GM23338 (cell line): ENCODE data around the gene LY6G6D. TPM values are rescaled to one million over a fixed set of nuclear protein-coding genes. Genes with fewer than 3 reads are reported as not detected.

Experiments
- ATAC-seq: fragments of 200-7000 bp; cut with Tn5 transposase; 3 replicates; pipeline ENCODE4 v1.9.1; 2020
- DNase-seq: peaks from one replicate; pipeline ENCODE4 v3.0.0-alpha.2; 2015; ENCODE audit warnings: low spot score
- H2AFZ ChIP-seq: fragments of 200-600 bp; sonication (generic); 2 replicates; pipeline ENCODE4 v1.8.0; 2016; ENCODE audit warnings: antibody characterized with exemption, mild to moderate bottlenecking, moderate library complexity
- H3F3A ChIP-seq: fragments of 200-600 bp; sonication (generic); replicated peaks from 2 replicates; pipeline ENCODE4 v1.8.0; 2017; ENCODE audit warnings: antibody characterized with exemption, mixed run types, low read depth
- H3K27ac ChIP-seq: fragments of 200-600 bp; sonication (generic); 2 replicates; pipeline ENCODE4 v1.6.1; 2016; ENCODE audit warnings: low read depth
- H3K27me3 ChIP-seq: fragments of 200-600 bp; sonication (generic); 2 replicates; pipeline ENCODE4 v1.8.0; 2016; ENCODE audit warnings: mild to moderate bottlenecking, mixed run types, moderate library complexity; ENCODE audit not compliant: insufficient read depth
- H3K36me3 ChIP-seq: fragments of 200-600 bp; sonication (generic); 2 replicates; pipeline ENCODE4 v1.8.0; 2016; ENCODE audit warnings: mild to moderate bottlenecking; ENCODE audit not compliant: insufficient read depth
- H3K4me1 ChIP-seq: fragments of 200-600 bp; sonication (generic); 2 replicates; pipeline ENCODE4 v1.8.0; 2016; ENCODE audit warnings: mild to moderate bottlenecking, moderate library complexity; ENCODE audit not compliant: insufficient read depth
- H3K4me2 ChIP-seq: fragments of 200-600 bp; sonication (generic); 2 replicates; pipeline ENCODE4 v1.7.1; 2017; ENCODE audit warnings: mixed run types
- H3K4me3 ChIP-seq: fragments of 200-600 bp; sonication (generic); 2 replicates; pipeline ENCODE4 v1.6.1; 2016; ENCODE audit warnings: mixed run types
- H3K79me2 ChIP-seq: fragments of 200-600 bp; sonication (generic); replicated peaks from 2 replicates; pipeline ENCODE4 v1.8.0; 2017; ENCODE audit warnings: mild to moderate bottlenecking; ENCODE audit not compliant: insufficient read depth
- H3K9me2 ChIP-seq: fragments of 200-600 bp; sonication (generic); 2 replicates; pipeline ENCODE4 v1.8.0; 2017; ENCODE audit not compliant: insufficient read depth
- H4K20me1 ChIP-seq: fragments of 200-600 bp; sonication (generic); replicated peaks from 2 replicates; pipeline ENCODE4 v1.8.0; 2017; ENCODE audit warnings: mild to moderate bottlenecking; ENCODE audit not compliant: insufficient read depth
- H3K27ac Mint-ChIP-seq: 2 replicates; pipeline ENCODE4 v1.8.0; 2020; ENCODE audit warnings: inconsistent platforms, mild to moderate bottlenecking, moderate library complexity, mixed read lengths
- H3K27me3 Mint-ChIP-seq: 3 replicates; pipeline ENCODE4 v1.8.0; 2022; ENCODE audit warnings: low read depth, mild to moderate bottlenecking, moderate library complexity, mixed read lengths, inconsistent platforms; ENCODE audit not compliant: insufficient read depth, poor library complexity
- H3K36me3 Mint-ChIP-seq: 3 replicates; pipeline ENCODE4 v1.8.0; 2021; ENCODE audit warnings: low read depth, mild to moderate bottlenecking, inconsistent platforms, moderate library complexity, mixed read lengths
- H3K4me1 Mint-ChIP-seq: 3 replicates; pipeline ENCODE4 v1.8.0; 2020; ENCODE audit warnings: mild to moderate bottlenecking, inconsistent platforms, mixed read lengths
- H3K4me3 Mint-ChIP-seq: 3 replicates; pipeline ENCODE4 v1.8.0; 2021; ENCODE audit warnings: moderate library complexity, mild to moderate bottlenecking, inconsistent platforms, mixed read lengths
- H3K9me3 Mint-ChIP-seq: 3 replicates; pipeline ENCODE4 v1.8.0; 2020; ENCODE audit warnings: moderate library complexity, mild to moderate bottlenecking, inconsistent platforms, mixed read lengths
- CREB1 ChIP-seq: fragments of 250-450 bp; sonication (Bioruptor Pico); IDR thresholded peaks from 2 replicates; pipeline ENCODE4 v1.5.0; 2020; ENCODE audit warnings: low read depth, mild to moderate bottlenecking, moderate library complexity
- CTCF ChIP-seq, 2 experiments: fragments of 200-600 bp in 1 of 2; sonication (generic) in 1 of 2; conservative IDR thresholded peaks; 2 replicates each; pipeline versions ENCODE4 v1.5.1 to v1.6.1; 2016 to 2017; ENCODE audit warnings: antibody characterized with exemption in 2 of 2, low read depth in 2 of 2, mild to moderate bottlenecking in 2 of 2, moderate library complexity in 1 of 2
- ETS1 ChIP-seq: IDR thresholded peaks from 2 replicates; pipeline ENCODE4 v1.6.1; 2016; ENCODE audit warnings: antibody characterized with exemption
- EZH2 ChIP-seq: fragments of 200-600 bp; sonication (generic); IDR thresholded peaks from one replicate; pipeline ENCODE4 v1.8.0; 2017; ENCODE audit warnings: antibody characterized with exemption, mild to moderate bottlenecking, low read depth; ENCODE audit not compliant: unreplicated experiment
- EZH2phosphoT487 ChIP-seq: fragments of 200-600 bp; sonication (generic); IDR thresholded peaks from one replicate; pipeline ENCODE4 v1.8.1; 2018; ENCODE audit warnings: antibody characterized with exemption; ENCODE audit not compliant: unreplicated experiment
- NANOG ChIP-seq: IDR thresholded peaks from 2 replicates; pipeline ENCODE4 v1.6.1; 2016; ENCODE audit warnings: antibody characterized with exemption, borderline replicate concordance
- POLR2AphosphoS5 ChIP-seq: IDR thresholded peaks from 2 replicates; pipeline ENCODE4 v1.6.1; 2016; ENCODE audit warnings: antibody characterized with exemption, low read depth
- ZNF114 ChIP-seq: fragments of 250-450 bp; sonication (Bioruptor Pico); IDR thresholded peaks from 2 replicates; pipeline ENCODE4 v1.5.0; 2020; ENCODE audit warnings: mild to moderate bottlenecking, moderate library complexity
- ZNF331 ChIP-seq: fragments of 250-450 bp; sonication (Bioruptor Pico); IDR thresholded peaks from 2 replicates; pipeline ENCODE4 v1.5.0; 2020; ENCODE audit warnings: low read depth, mild to moderate bottlenecking, moderate library complexity
- ZNF462 ChIP-seq: fragments of 250-450 bp; sonication (Bioruptor Pico); IDR thresholded peaks from 2 replicates; pipeline ENCODE4 v1.5.0; 2020; ENCODE audit warnings: mild to moderate bottlenecking, moderate library complexity
- polyA plus RNA-seq: library from polyadenylated mRNA; unstranded; fragments of >200 nt; fragmentation: Nextera tagmentation; extraction: Ambion mirVana; gene quantifications from 2 replicates; pipeline ENCODE4 v1.2.1, GENCODE V29; 2016
- total RNA-seq: library from RNA; depleted of rRNA; stranded (reverse); fragments of >200 nt; shearing (Covaris generic); gene quantifications from 2 replicates; pipeline ENCODE4 v1.2.3, GENCODE V29; 2014

The LY6G6D gene
- total and polyA plus RNA-seq, 2 experiments from 2014 or later, result not detected

GRCh38 chr6:31744422-31744821 lies 29.3 kb downstream of the LY6G6D start (continued):
- TF ChIP-seq ZNF462 (CRISPR knock-in tag) (no peak), NANOG (no peak), POLR2AphosphoS5 (no peak), EZH2 (no peak), ETS1 (no peak), CREB1 (no peak), EZH2phosphoT487 (no peak), ZNF331 (CRISPR knock-in tag) (no peak)

GRCh38 chr6:31749301-31750036 lies 34.3 kb downstream of the LY6G6D start:
- TF ChIP-seq ZNF114 (CRISPR knock-in tag) (no peak), EZH2 (no peak), CREB1 (no peak), ETS1 (no peak), CTCF (conservative IDR thresholded peaks at IDR 0.05; ENCODE audit: low read depth in 2 of 2) (no peak)
- no peak overlapping the region for H3K4me2 ChIP-seq
- no peak overlapping the region for H3K27ac ChIP-seq
- H3K4me3 Mint-ChIP-seq, result no peak overlapping the region
- H4K20me1 ChIP-seq, result no peaks in the 10 kb centered on the region; the same call in 1 of the 2 replicates
- H3K4me1 ChIP-seq, result no peaks in the 10 kb centered on the region
- no peak overlapping the region for H2AFZ ChIP-seq
- peaks cover 13% of the 10 kb centered on the region for H3K36me3 Mint-ChIP-seq
- DNase-seq, result no peak
- 0 out of 2 replicates have a peak, but pooled peaks cover 4% of the 10 kb centered on the region for H3F3A ChIP-seq
- H3K27me3 ChIP-seq, result no peaks in the 10 kb centered on the region
- H3K4me3 ChIP-seq, result no peak overlapping the region
- peaks cover 8% of the 10 kb centered on the region for H3K27me3 Mint-ChIP-seq
- H3K27ac Mint-ChIP-seq, result no peak overlapping the region
- no peaks in the 10 kb centered on the region for H3K79me2 ChIP-seq
- ATAC-seq, result no peak
- H3K36me3 ChIP-seq, result no peaks in the 10 kb centered on the region
- H3K9me2 ChIP-seq, result no peaks in the 10 kb centered on the region
- peaks cover 6% of the 10 kb centered on the region for H3K4me1 Mint-ChIP-seq
- no peaks in the 10 kb centered on the region for H3K9me3 Mint-ChIP-seq
